H1 (cell line): Measurements from ENCODE around the gene FAM174B. TPM values are rescaled to one million over a fixed set of nuclear protein-coding genes. Genes with fewer than 3 reads are reported as not detected.

ENCODE experiments used
- CTCF ChIA-PET: fragments of 300-600 bp; sonication (Branson Sonifier 250); formaldehyde crosslinking; loops from one replicate; lab custom pipeline; 2021; ENCODE audit not compliant: partially characterized antibody; lab: Charles Lee
- POLR2A ChIA-PET: fragments of 300-600 bp; sonication (Branson Sonifier 250); formaldehyde crosslinking; loops from one replicate; lab custom pipeline; 2021; ENCODE audit warnings: inconsistent platforms; ENCODE audit not compliant: partially characterized antibody; lab: Charles Lee
- DNase-seq, 2 experiments: peaks; one replicate each; pipeline versions ENCODE4 v3.0.0 to v3.0.0-alpha.2; 2010 to 2022; ENCODE audit warnings: low spot score in 2 of 2, low read depth in 1 of 2, mixed read lengths in 1 of 2
- FAIRE-seq: peaks from 2 replicates; lab custom pipeline; 2011; peaks lifted over from hg19 to GRCh38; lab: Jason Lieb, UNC
- H2AFZ ChIP-seq: 2 replicates; pipeline ENCODE4 v1.8.1; 2012; ENCODE audit warnings: low read length, inconsistent platforms
- H2AK5ac ChIP-seq: 2 replicates; pipeline ENCODE4 v1.6.1; 2013; ENCODE audit warnings: low read depth, low read length
- H2BK120ac ChIP-seq: replicated peaks from 2 replicates; pipeline ENCODE3; 2013; ENCODE audit warnings: low read depth, low read length, inconsistent platforms
- H2BK12ac ChIP-seq: 2 replicates; pipeline ENCODE4 v1.6.1; 2013; ENCODE audit warnings: low read depth, low read length
- H2BK15ac ChIP-seq: 2 replicates; pipeline ENCODE4 v1.6.1; 2013; ENCODE audit warnings: low read length
- H2BK20ac ChIP-seq: 2 replicates; pipeline ENCODE4 v1.6.1; 2013; ENCODE audit warnings: low read length
- H2BK5ac ChIP-seq: 2 replicates; pipeline ENCODE4 v1.6.1; 2013; ENCODE audit warnings: low read depth, low read length
- H3K14ac ChIP-seq: 2 replicates; pipeline ENCODE4 v1.6.1; 2013; ENCODE audit warnings: inconsistent platforms; ENCODE audit not compliant: insufficient read length
- H3K18ac ChIP-seq: 2 replicates; pipeline ENCODE4 v1.6.1; 2013; ENCODE audit warnings: low read length; ENCODE audit errors: extremely low read depth
- H3K23ac ChIP-seq: 2 replicates; pipeline ENCODE4 v1.6.1; 2013; ENCODE audit warnings: inconsistent platforms; ENCODE audit not compliant: insufficient read length
- H3K23me2 ChIP-seq: 2 replicates; pipeline ENCODE4 v1.6.1; 2013; ENCODE audit warnings: low read depth, low read length
- H3K27ac ChIP-seq: 2 replicates; pipeline ENCODE4 v1.6.1; 2011; ENCODE audit warnings: low read depth, low read length, inconsistent platforms
- H3K27me3 ChIP-seq, 4 experiments: replicated peaks in 1 of 4; 1 replicate in 1 of 4; 2 replicates in 3 of 4; pipeline versions ENCODE4 v1.6.1 to v1.8.1; 2011 to 2013; ENCODE audit warnings: low read length in 3 of 4, mild to moderate bottlenecking in 3 of 4, inconsistent platforms in 2 of 4, mixed read lengths in 2 of 4, moderate library complexity in 1 of 4; ENCODE audit not compliant: control insufficient read depth in 3 of 4, insufficient read depth in 3 of 4; ENCODE audit errors: extremely low read depth in 1 of 4
- H3K36me3 ChIP-seq, 4 experiments: 2 replicates each; pipeline versions ENCODE4 v1.6.1 to v1.8.1; 2011 to 2013; ENCODE audit warnings: mild to moderate bottlenecking in 4 of 4, low read length in 3 of 4, moderate library complexity in 2 of 4, control low read depth in 1 of 4, inconsistent platforms in 1 of 4; ENCODE audit not compliant: insufficient read depth in 4 of 4, control insufficient read depth in 2 of 4
- H3K4ac ChIP-seq: replicated peaks from 2 replicates; pipeline ENCODE3; 2013; ENCODE audit warnings: low read length, low read depth, mixed read lengths, inconsistent platforms; ENCODE audit not compliant: insufficient read length
- H3K4me1 ChIP-seq, 4 experiments: replicated peaks in 1 of 4; 1 replicate in 1 of 4; 2 replicates in 3 of 4; pipeline versions ENCODE4 v1.6.1 to v1.8.1; 2011 to 2013; ENCODE audit warnings: low read length in 3 of 4, inconsistent platforms in 2 of 4, mixed read lengths in 1 of 4; ENCODE audit not compliant: insufficient read depth in 4 of 4, control insufficient read depth in 3 of 4
- H3K4me2 ChIP-seq, 2 experiments: 2 replicates each; pipeline versions ENCODE4 v1.6.1 to v1.8.1; 2011 to 2013; ENCODE audit warnings: low read depth in 2 of 2, low read length in 2 of 2, control low read depth in 1 of 2, inconsistent platforms in 1 of 2, mild to moderate bottlenecking in 1 of 2; ENCODE audit not compliant: insufficient read depth in 1 of 2
- H3K4me3 ChIP-seq, 4 experiments: fragments of 200-600, 300-600 bp in 1 of 4; sonication (generic), shearing (Covaris generic), sonication (Bioruptor Twin) in 1 of 4; 2 replicates each; pipeline versions ENCODE4 v1.5.1 to v1.8.1; 2011 to 2016; ENCODE audit warnings: low read length in 4 of 4, low read depth in 3 of 4, control low read depth in 2 of 4, inconsistent platforms in 2 of 4, mild to moderate bottlenecking in 2 of 4, mixed read lengths in 1 of 4, moderate library complexity in 1 of 4; ENCODE audit not compliant: insufficient read depth in 2 of 4; ENCODE audit errors: extremely low read depth in 1 of 4
- H3K56ac ChIP-seq: replicated peaks from 2 replicates; pipeline ENCODE3; 2013; ENCODE audit warnings: low read depth, mild to moderate bottlenecking, mixed read lengths, low read length, inconsistent platforms; ENCODE audit not compliant: insufficient read length
- H3K79me1 ChIP-seq: 2 replicates; pipeline ENCODE4 v1.6.1; 2013; ENCODE audit warnings: low read depth, low read length, control low read depth
- H3K79me2 ChIP-seq, 2 experiments: 2 replicates each; pipeline versions ENCODE4 v1.6.1 to v1.8.1; 2012 to 2013; ENCODE audit warnings: low read length in 2 of 2, mild to moderate bottlenecking in 2 of 2, inconsistent platforms in 1 of 2; ENCODE audit not compliant: insufficient read depth in 2 of 2, control insufficient read depth in 1 of 2
- H3K9ac ChIP-seq, 4 experiments: replicated peaks in 1 of 4; 1 replicate in 1 of 4; 2 replicates in 3 of 4; pipeline versions ENCODE4 v1.6.1 to v1.8.1; 2011 to 2013; ENCODE audit warnings: low read depth in 3 of 4, low read length in 3 of 4, control low read depth in 2 of 4, mild to moderate bottlenecking in 2 of 4, moderate library complexity in 2 of 4, inconsistent platforms in 1 of 4; ENCODE audit errors: extremely low read depth in 1 of 4
- H3K9me3 ChIP-seq, 2 experiments: 2 replicates each; pipeline versions ENCODE4 v1.6.1 to v1.8.1; 2012 to 2013; ENCODE audit warnings: mild to moderate bottlenecking in 2 of 2, moderate library complexity in 2 of 2, control low read depth in 1 of 2, inconsistent platforms in 1 of 2, low read depth in 1 of 2, low read length in 1 of 2, mixed read lengths in 1 of 2; ENCODE audit not compliant: insufficient read depth in 2 of 2
- H4K20me1 ChIP-seq, 2 experiments: replicated peaks in 1 of 2; 2 replicates each; pipeline versions ENCODE3 to v1.8.1; 2011 to 2013; ENCODE audit warnings: inconsistent platforms in 2 of 2, low read length in 2 of 2, mild to moderate bottlenecking in 1 of 2; ENCODE audit not compliant: insufficient read depth in 2 of 2, control insufficient read depth in 1 of 2
- H4K5ac ChIP-seq: 2 replicates; pipeline ENCODE4 v1.6.1; 2013; ENCODE audit warnings: low read length, low read depth, mixed read lengths, inconsistent platforms; ENCODE audit not compliant: insufficient read length
- H4K8ac ChIP-seq: 2 replicates; pipeline ENCODE4 v1.8.0; 2013; ENCODE audit warnings: mild to moderate bottlenecking, moderate library complexity, low read length, inconsistent platforms; ENCODE audit not compliant: insufficient read depth; ENCODE audit errors: extremely low read depth
- H4K91ac ChIP-seq: replicated peaks from 2 replicates; pipeline ENCODE3; 2013; ENCODE audit warnings: low read length, mixed read lengths, inconsistent platforms; ENCODE audit not compliant: insufficient read length
- ATF3 ChIP-seq: IDR thresholded peaks from 2 replicates; pipeline ENCODE4 v1.6.1; 2011; ENCODE audit warnings: low read depth, mild to moderate bottlenecking, low read length; ENCODE audit not compliant: insufficient read depth
- whole genome bisulfite sequencing, 2 experiments: shearing (Covaris generic) in 1 of 2; methylation state at CpG; one replicate each; pipeline versions ENCODE4 v1.1.6 to v1.1.7; 2013 to 2015; ENCODE audit warnings: low lambda C conversion rate in 2 of 2, mixed read lengths in 2 of 2, inconsistent platforms in 1 of 2, low coverage in 1 of 2, missing lambda C conversion rate in 1 of 2; ENCODE audit not compliant: insufficient replicate concordance in 2 of 2, insufficient coverage in 1 of 2, insufficient read length in 1 of 2; ENCODE audit errors: extremely low coverage in 1 of 2, missing lambda C conversion rate in 1 of 2; 5-methylcytosine and 5-hydroxymethylcytosine counted together
- polyA plus RNA-seq, 7 experiments: library from polyadenylated mRNA; depleted of rRNA in 3 of 7; stranded (reverse) in 5 of 7; unstranded in 2 of 7; fragments of >200 nt in 5 of 7; fragments of 200-250 nt in 2 of 7; gene quantifications; 1 replicate in 5 of 7; 2 replicates in 1 of 7; 4 replicates in 1 of 7; pipeline versions ENCODE4 v1.2.1 to v1.2.3, GENCODE V29; 2011 to 2013; ENCODE audit warnings: missing spikeins in 2 of 7, mixed read lengths in 2 of 7
- total RNA-seq: library from RNA; stranded (reverse); fragmentation: NEBNext Ultra II Directional; extraction: Animal tissue kit (Norgen Biotek cat#: 25700); gene quantifications from 2 replicates; pipeline ENCODE4 v1.2.1, GENCODE V29; 2021
- TF ChIP-seq, protein P1 (sequence below): IDR thresholded peaks from 2 replicates; pipeline ENCODE4 v1.6.1; 2012; ENCODE audit warnings: inconsistent platforms

Gene FAM174B
- total and polyA plus RNA-seq, 2 of the 8 experiments (the other 6 are each of a cell fraction or from before 2014, with no cell fraction given): 9.3 to 35.2 TPM

DNA sequence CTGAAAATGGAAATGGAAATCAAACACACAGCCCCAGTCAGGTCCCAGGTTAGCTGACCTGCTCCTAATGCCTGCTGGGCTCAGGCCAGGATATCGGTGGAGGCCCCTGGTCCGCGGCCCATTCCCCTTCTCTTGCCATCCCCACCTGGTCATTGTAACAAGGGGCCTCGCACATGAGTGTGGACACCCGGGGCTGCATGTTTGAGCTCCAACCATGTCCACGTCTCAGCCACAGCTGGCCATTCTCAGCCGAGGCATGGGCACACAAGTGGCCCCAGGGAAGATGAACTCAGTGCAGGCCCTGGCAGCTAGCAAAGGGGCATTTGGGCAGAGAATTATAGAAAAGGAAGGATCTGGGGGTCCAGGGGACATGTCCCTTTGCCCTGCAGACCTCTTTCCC is 41.7 kb downstream of the FAM174B start:
- Histone ChIP-seq H3K36me3 (no peaks in the 10 kb centered on the region), H3K9ac (no peak overlapping the region), H3K27ac (no peak overlapping the region), H4K91ac (no peak overlapping the region), H3K79me2 (no peaks in the 10 kb centered on the region), H2BK20ac (no peak overlapping the region), H2AK5ac (no peak overlapping the region), H4K5ac (no peak overlapping the region), H2BK12ac (no peak overlapping the region), H2BK15ac (no peak overlapping the region), H3K27me3 (no peaks in the 10 kb centered on the region), H3K56ac (no peak overlapping the region), H3K18ac (no peak overlapping the region), H3K23ac (no peak overlapping the region), H3K23me2 (no peaks in the 10 kb centered on the region), H2BK5ac (no peak overlapping the region), H3K9me3 (no peaks in the 10 kb centered on the region), H3K4me1 (peaks cover 0 to 12% (median 3%) of the 10 kb centered on the region in 4 experiments; a peak in 3 of 7 replicates), H3K14ac (no peak overlapping the region), H3K4ac (no peak overlapping the region), H4K20me1 (no peaks in the 10 kb centered on the region), H4K8ac (no peak overlapping the region), H2BK120ac (no peak overlapping the region), H2AFZ (no peak overlapping the region), H3K79me1 (no peaks in the 10 kb centered on the region), H3K4me3 (no peak overlapping the region), H3K4me2 (no peak overlapping the region)
- TF ChIP-seq, protein P1, sequence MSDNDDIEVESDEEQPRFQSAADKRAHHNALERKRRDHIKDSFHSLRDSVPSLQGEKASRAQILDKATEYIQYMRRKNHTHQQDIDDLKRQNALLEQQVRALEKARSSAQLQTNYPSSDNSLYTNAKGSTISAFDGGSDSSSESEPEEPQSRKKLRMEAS: no peak
- no peak for TF ChIP-seq ATF3
- 84% methylated on average over 7 of the region's 7 CpGs; no CpG with 5 or more reads in 1 of the 2 experiments for WGBS, 2 experiments
- FAIRE-seq (no peak), DNase-seq (no peak)
- ChIA-PET CTCF (interaction anchor here (1.6 to 3.1 kb wide), 2 partner anchors 68 to 69 kb away, joined by 3 to 20 read pairs; no protein-coding TSS in a partner anchor), POLR2A (no interaction called here)
